Endothelial cell of umbilical vein (primary cell): ENCODE results near the gene PTPRK. TPM values are rescaled to one million over a fixed set of nuclear protein-coding genes. Genes with fewer than 3 reads are reported as not detected.

ENCODE experiments used
- BruUV-seq: library from RNA; stranded (reverse); fragments of 400-500 nt; replicated peaks from 2 replicates; lab custom pipeline; 2021; lab: Mats Ljungman, UMichigan
- CTCF ChIA-PET: fragments of 300-600, 350-600 bp; sonication (Branson Sonifier 250); formaldehyde crosslinking; loops from one replicate; lab custom pipeline; 2021; ENCODE audit warnings: antibody characterized with exemption, inconsistent platforms; lab: Charles Lee
- POLR2A ChIA-PET: fragments of 300-600, 350-600 bp; sonication (Branson Sonifier 250); formaldehyde crosslinking; loops from one replicate; lab custom pipeline; 2021; ENCODE audit warnings: antibody characterized with exemption, inconsistent platforms; lab: Charles Lee
- DNase-seq: peaks from one replicate; pipeline ENCODE4 v3.0.0-alpha.2; 2011; ENCODE audit warnings: low read depth, low spot score
- FAIRE-seq: peaks from 2 replicates; lab custom pipeline; 2011; peaks lifted over from hg19 to GRCh38; lab: Jason Lieb, UNC
- H2AFZ ChIP-seq: 2 replicates; pipeline ENCODE4 v1.6.0; 2012; ENCODE audit warnings: low read depth, low read length, control low read depth, inconsistent platforms
- H3K27ac ChIP-seq: 2 replicates; pipeline ENCODE4 v1.5.1; 2011; ENCODE audit warnings: low read depth, mild to moderate bottlenecking, control low read depth, low read length, moderate library complexity; ENCODE audit not compliant: insufficient read depth
- H3K27me3 ChIP-seq, 2 experiments: 2 replicates each; pipeline versions ENCODE4 v1.6.0 to v1.6.1; 2011; ENCODE audit warnings: low read length in 2 of 2, mixed read lengths in 1 of 2; ENCODE audit not compliant: control insufficient read depth in 2 of 2, insufficient read depth in 2 of 2
- H3K36me3 ChIP-seq, 2 experiments: 2 replicates in 1 of 2; 3 replicates in 1 of 2; pipeline ENCODE4 v1.5.1; 2011; ENCODE audit warnings: low read length in 2 of 2, mild to moderate bottlenecking in 1 of 2, moderate library complexity in 1 of 2; ENCODE audit not compliant: control insufficient read depth in 2 of 2, insufficient read depth in 2 of 2; ENCODE audit errors: extremely low read depth in 1 of 2
- H3K4me1 ChIP-seq: 3 replicates; pipeline ENCODE4 v1.5.1; 2011; ENCODE audit warnings: mild to moderate bottlenecking, low read length; ENCODE audit not compliant: control insufficient read depth, insufficient read depth; ENCODE audit errors: extremely low read depth
- H3K4me2 ChIP-seq: 2 replicates; pipeline ENCODE4 v1.6.1; 2011; ENCODE audit warnings: low read length, control low read depth, mixed read lengths; ENCODE audit not compliant: insufficient read depth
- H3K4me3 ChIP-seq, 3 experiments: fragments of 200-600 bp in 1 of 3; sonication (generic), shearing (Covaris generic) in 1 of 3; replicated peaks in 1 of 3; 2 replicates each; pipeline ENCODE4 v1.5.1; 2011 to 2016; ENCODE audit warnings: control low read depth in 3 of 3, low read length in 3 of 3, mild to moderate bottlenecking in 2 of 3, inconsistent platforms in 1 of 3, low read depth in 1 of 3, moderate library complexity in 1 of 3; ENCODE audit not compliant: insufficient read depth in 1 of 3
- H3K79me2 ChIP-seq: 2 replicates; pipeline ENCODE4 v1.6.0; 2012; ENCODE audit warnings: low read length, inconsistent platforms; ENCODE audit not compliant: control insufficient read depth, insufficient read depth
- H3K9ac ChIP-seq: replicated peaks from 2 replicates; pipeline ENCODE3; 2011; ENCODE audit warnings: low read length, control low read depth; ENCODE audit not compliant: insufficient read depth; ENCODE audit errors: extremely low read depth
- H3K9me1 ChIP-seq: replicated peaks from 3 replicates; pipeline ENCODE4 v1.6.0; 2011; ENCODE audit warnings: mild to moderate bottlenecking, low read length; ENCODE audit not compliant: control insufficient read depth, insufficient read depth; ENCODE audit errors: extremely low read depth
- H3K9me3 ChIP-seq: replicated peaks from 2 replicates; pipeline ENCODE4 v1.5.1; 2012; ENCODE audit warnings: low read length, inconsistent platforms; ENCODE audit not compliant: control insufficient read depth, insufficient read depth
- H4K20me1 ChIP-seq: replicated peaks from 2 replicates; pipeline ENCODE3; 2011; ENCODE audit warnings: mild to moderate bottlenecking, low read length; ENCODE audit not compliant: control insufficient read depth, insufficient read depth; ENCODE audit errors: extremely low read depth
- EZH2 ChIP-seq: IDR thresholded peaks from 2 replicates; pipeline ENCODE4 v1.6.1; 2012; ENCODE audit warnings: borderline replicate concordance, low read depth, mild to moderate bottlenecking, moderate library complexity, low read length, inconsistent platforms; ENCODE audit not compliant: severe bottlenecking
- FOS ChIP-seq: IDR thresholded peaks from 2 replicates; pipeline ENCODE4 v1.6.1; 2011; ENCODE audit warnings: mild to moderate bottlenecking, low read length, moderate library complexity, borderline replicate concordance; ENCODE audit not compliant: insufficient read depth
- GATA2 ChIP-seq: IDR thresholded peaks from 2 replicates; pipeline ENCODE4 v1.7.0; 2011; ENCODE audit warnings: low read depth, mild to moderate bottlenecking, moderate library complexity, mixed read lengths, low read length; ENCODE audit not compliant: insufficient read length, insufficient read depth
- JUN ChIP-seq: IDR thresholded peaks from 2 replicates; pipeline ENCODE4 v1.6.1; 2011; ENCODE audit warnings: borderline replicate concordance, low read depth; ENCODE audit not compliant: insufficient read length, insufficient read depth
- MYC ChIP-seq: IDR thresholded peaks from one replicate; pipeline ENCODE4 v1.6.1; 2011; ENCODE audit warnings: mild to moderate bottlenecking, low read depth, low read length
- POLR2A ChIP-seq: IDR thresholded peaks from 2 replicates; pipeline ENCODE4 v1.6.1; 2012; ENCODE audit warnings: low read depth, mild to moderate bottlenecking, control low read depth, low read length
- POLR2AphosphoS5 ChIP-seq: IDR thresholded peaks from 2 replicates; pipeline ENCODE4 v1.6.1; 2012; ENCODE audit warnings: low read depth, mild to moderate bottlenecking, control low read depth, low read length, moderate library complexity; ENCODE audit not compliant: insufficient read depth
- dilution Hi-C: fragments of 300-500 bp; cut with MboI; formaldehyde crosslinking; loops from one replicate; pipeline ENCODE4 v1.15.0; 2019; ENCODE audit warnings: low sequenced_read_pairs; ENCODE audit not compliant: extremely low pct_ligation_motif_present
- intact Hi-C: fragments of 100-400 bp; cut with micrococcal nuclease; formaldehyde crosslinking; loops from one replicate; pipeline ENCODE4 v1.10.0; 2022
- polyA plus RNA-seq, 4 experiments: library from polyadenylated mRNA; depleted of rRNA in 3 of 4; stranded (reverse) in 3 of 4; unstranded in 1 of 4; fragments of >200 nt; gene quantifications; 2 replicates each; pipeline versions ENCODE4 v1.2.1 to v1.2.3, GENCODE V29; 2011 to 2012; ENCODE audit warnings: missing spikeins in 1 of 4
- total RNA-seq: library from RNA; stranded (reverse); gene quantifications from 2 replicates; pipeline ENCODE4 v1.2.3, GENCODE V29; 2021
- TF ChIP-seq, protein P1 (sequence below): IDR thresholded peaks from 2 replicates; pipeline ENCODE4 v1.6.1; 2011; ENCODE audit not compliant: insufficient read depth, insufficient read length
- TF ChIP-seq, protein P2 (sequence below), 2 donors: IDR thresholded peaks; 1 replicate in 1 of 2; 2 replicates in 1 of 2; pipeline ENCODE4 v1.5.1; 2011; ENCODE audit warnings: low read length in 2 of 2, mild to moderate bottlenecking in 2 of 2, moderate library complexity in 2 of 2, control low read depth in 1 of 2, inconsistent platforms in 1 of 2, low read depth in 1 of 2; ENCODE audit not compliant: insufficient read depth in 1 of 2; ENCODE audit errors: extremely low read depth in 1 of 2

PTPRK gene
- total and polyA plus RNA-seq, 2 donors (not counting 3 experiments of a cell fraction or from before 2014, with no cell fraction given): 15.2 to 74.0 TPM

DNA sequence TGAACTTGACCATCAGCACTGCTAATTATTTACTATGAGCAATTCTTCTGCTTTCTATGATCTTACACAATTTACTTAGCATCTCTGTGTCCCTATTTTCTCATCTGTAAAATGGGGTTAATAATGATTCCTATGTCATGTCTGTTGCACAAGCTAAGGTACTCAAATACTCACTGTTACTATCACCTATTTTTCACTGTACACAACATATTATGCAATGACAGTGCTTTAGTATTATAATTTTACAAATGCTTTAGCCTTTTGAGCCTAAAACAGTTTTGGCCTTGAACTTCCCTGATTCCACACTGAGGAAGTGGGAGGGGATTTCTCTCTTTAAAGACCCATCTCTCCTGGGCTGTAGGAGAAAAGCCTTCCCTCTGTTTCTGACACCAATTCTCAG lies 582.7 kb downstream of the PTPRK start:
- no peak overlapping the region for H3K4me2 ChIP-seq
- intact Hi-C loops: no loop called here
- peaks cover 18% of the 10 kb centered on the region for H3K4me1 ChIP-seq
- H3K9me1 ChIP-seq: no peaks in the 10 kb centered on the region
- dilution Hi-C loops: no loop called here
- H3K27me3 ChIP-seq: no peaks in the 10 kb centered on the region
- H3K36me3 ChIP-seq: no peaks in the 10 kb centered on the region
- no peaks in the 10 kb centered on the region for H4K20me1 ChIP-seq
- H3K4me3 ChIP-seq: no peak overlapping the region
- H2AFZ ChIP-seq: no peak overlapping the region
- H3K9me3 ChIP-seq: no peaks in the 10 kb centered on the region
- DNase-seq (no peak), FAIRE-seq (no peak)
- H3K9ac ChIP-seq: no peak overlapping the region
- ChIA-PET CTCF (interaction anchor here (1.2 to 1.7 kb wide), 2 partner anchors 22 to 83 kb away, joined by 3 to 4 read pairs; no protein-coding TSS in a partner anchor), POLR2A (no interaction called here)
- H3K27ac ChIP-seq: no peak overlapping the region
- no peaks in the 10 kb centered on the region for H3K79me2 ChIP-seq
- BruUV-seq: no TSS peak
- TF ChIP-seq, protein P1, sequence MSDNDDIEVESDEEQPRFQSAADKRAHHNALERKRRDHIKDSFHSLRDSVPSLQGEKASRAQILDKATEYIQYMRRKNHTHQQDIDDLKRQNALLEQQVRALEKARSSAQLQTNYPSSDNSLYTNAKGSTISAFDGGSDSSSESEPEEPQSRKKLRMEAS: no peak
- TF ChIP-seq, protein P2, sequence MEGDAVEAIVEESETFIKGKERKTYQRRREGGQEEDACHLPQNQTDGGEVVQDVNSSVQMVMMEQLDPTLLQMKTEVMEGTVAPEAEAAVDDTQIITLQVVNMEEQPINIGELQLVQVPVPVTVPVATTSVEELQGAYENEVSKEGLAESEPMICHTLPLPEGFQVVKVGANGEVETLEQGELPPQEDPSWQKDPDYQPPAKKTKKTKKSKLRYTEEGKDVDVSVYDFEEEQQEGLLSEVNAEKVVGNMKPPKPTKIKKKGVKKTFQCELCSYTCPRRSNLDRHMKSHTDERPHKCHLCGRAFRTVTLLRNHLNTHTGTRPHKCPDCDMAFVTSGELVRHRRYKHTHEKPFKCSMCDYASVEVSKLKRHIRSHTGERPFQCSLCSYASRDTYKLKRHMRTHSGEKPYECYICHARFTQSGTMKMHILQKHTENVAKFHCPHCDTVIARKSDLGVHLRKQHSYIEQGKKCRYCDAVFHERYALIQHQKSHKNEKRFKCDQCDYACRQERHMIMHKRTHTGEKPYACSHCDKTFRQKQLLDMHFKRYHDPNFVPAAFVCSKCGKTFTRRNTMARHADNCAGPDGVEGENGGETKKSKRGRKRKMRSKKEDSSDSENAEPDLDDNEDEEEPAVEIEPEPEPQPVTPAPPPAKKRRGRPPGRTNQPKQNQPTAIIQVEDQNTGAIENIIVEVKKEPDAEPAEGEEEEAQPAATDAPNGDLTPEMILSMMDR (IDR thresholded peaks at IDR 0.05; ENCODE audit: extremely low read depth in 1 of 2, insufficient read depth in 1 of 2, low read depth in 1 of 2, low read length in 2 of 2): no peak
- TF ChIP-seq POLR2A (no peak), MYC (no peak), POLR2AphosphoS5 (no peak), FOS (no peak), EZH2 (no peak), GATA2 (no peak), JUN (no peak)
